Retinal pigment epithelial cell (primary cell): ENCODE data around the gene UBE2N.
"Not testable (repeated sequence)": the region's sequence is repeated elsewhere in the genome, so short reads cannot be mapped to it uniquely, and the experiment has no call there.

Experiments used
- DNase-seq: peaks from one replicate; pipeline ENCODE4 v3.0.0-alpha.2; 2010; ENCODE audit warnings: low read depth
- H3K4me3 ChIP-seq: 2 replicates; pipeline ENCODE4 v1.5.1; 2011; ENCODE audit warnings: mild to moderate bottlenecking, low read length, control low read depth, moderate library complexity
- TF ChIP-seq, protein P1 (sequence below): conservative IDR thresholded peaks from 2 replicates; pipeline ENCODE4 v1.5.1; 2011; ENCODE audit warnings: low read depth, low read length, control low read depth, inconsistent platforms

Gene UBE2N

DNA sequence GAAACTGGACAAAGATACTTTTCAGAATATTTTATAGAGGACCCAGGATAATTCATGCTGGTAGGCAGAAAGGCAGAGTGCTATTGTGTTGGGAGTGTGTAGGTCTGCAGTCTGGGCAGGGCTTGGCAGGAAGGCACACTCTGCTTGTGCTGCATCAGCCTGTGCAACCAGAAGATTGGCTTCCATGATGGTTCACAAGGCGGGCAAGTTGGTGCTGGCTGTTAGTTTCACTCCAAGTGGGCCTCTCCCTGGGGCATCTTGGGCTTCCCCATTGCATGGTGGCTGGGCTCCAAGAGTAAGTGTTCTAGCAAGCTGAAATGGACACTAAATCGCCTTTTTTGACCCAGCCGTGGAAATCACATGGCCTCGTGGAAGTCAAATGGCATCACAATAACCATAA is 1.8 kb upstream of the UBE2N start:
- TF ChIP-seq, protein P1, sequence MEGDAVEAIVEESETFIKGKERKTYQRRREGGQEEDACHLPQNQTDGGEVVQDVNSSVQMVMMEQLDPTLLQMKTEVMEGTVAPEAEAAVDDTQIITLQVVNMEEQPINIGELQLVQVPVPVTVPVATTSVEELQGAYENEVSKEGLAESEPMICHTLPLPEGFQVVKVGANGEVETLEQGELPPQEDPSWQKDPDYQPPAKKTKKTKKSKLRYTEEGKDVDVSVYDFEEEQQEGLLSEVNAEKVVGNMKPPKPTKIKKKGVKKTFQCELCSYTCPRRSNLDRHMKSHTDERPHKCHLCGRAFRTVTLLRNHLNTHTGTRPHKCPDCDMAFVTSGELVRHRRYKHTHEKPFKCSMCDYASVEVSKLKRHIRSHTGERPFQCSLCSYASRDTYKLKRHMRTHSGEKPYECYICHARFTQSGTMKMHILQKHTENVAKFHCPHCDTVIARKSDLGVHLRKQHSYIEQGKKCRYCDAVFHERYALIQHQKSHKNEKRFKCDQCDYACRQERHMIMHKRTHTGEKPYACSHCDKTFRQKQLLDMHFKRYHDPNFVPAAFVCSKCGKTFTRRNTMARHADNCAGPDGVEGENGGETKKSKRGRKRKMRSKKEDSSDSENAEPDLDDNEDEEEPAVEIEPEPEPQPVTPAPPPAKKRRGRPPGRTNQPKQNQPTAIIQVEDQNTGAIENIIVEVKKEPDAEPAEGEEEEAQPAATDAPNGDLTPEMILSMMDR = no peak
- DNase-seq = no peak
- H3K4me3 ChIP-seq = no peak overlapping the region

DNA sequence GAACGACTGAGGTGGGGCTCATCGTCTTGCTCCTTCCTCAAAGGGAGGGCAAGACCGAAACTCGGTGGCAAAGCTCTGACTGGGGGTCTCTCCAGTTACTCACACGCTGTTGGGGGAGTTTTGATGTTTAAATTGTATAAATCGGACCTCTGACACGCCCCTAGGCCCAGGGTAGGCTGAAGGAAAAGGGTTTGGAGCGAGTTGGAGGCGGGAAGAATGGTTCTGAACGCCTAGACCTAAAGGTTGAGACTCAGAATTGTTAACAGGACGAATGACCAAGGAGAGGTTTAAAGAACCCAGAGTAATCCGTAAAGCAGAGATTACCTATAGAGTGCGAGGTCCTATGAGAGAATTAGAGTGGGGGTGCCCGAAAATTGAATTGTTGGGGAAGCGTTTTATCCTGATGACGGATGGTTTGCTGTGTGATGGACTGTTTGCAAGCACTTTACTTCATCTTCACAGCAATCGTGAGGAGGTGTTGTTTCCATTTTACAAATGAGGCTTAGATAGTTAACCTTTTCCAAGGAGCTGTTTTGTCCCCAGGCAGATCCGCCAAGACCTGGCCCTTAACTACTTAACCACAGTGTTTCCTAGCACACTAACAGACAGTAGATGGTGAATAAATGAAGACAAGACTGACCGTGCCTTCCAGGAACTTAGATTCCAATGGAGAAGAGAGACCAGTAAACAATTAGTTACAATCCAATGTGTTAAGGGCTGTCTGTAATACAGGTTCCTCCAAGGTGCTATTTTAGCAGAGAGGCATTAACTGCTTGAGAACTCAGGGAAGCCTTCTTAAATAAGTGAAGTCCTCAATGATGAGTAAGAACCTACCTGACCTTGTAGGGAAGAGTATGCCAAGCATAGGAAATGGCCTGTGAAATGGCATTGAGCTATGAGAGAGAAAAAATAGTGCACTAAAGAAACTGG is 929 bp upstream of the UBE2N start:
- TF ChIP-seq, protein P1 = no peak
- DNase-seq = no peak
- H3K4me3 ChIP-seq = peak overlapping the region; percentile 86

DNA sequence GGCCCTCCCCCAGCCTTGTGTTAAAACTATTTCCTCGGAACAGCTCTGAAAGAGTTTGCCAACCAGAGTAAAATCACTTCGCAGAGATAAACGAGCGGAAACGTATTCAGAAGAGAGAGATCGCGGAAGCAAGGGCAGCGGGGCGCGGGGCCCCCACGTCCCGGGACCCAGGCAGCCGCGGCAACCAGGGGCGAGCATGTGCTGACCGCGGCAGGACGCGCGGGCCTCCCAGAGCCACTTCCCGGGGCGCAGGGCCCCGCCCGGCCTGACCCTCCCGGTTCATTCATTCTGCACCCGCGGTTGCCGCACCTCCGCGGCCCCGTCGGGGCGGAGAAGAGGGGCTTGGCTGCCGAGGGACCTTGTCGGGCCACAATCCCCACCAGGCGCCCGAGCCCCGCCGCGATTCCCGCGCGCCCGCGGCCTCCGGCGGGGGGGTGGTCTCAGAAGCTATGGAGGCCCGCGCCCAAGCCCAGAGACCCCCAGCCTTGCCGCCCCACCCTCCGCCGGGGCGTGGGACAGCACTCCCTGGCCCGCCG is 598 bp downstream of the UBE2N start:
- TF ChIP-seq, protein P1 = no peak
- no peak for DNase-seq
- H3K4me3 ChIP-seq = peak overlapping the region; percentile 86

DNA sequence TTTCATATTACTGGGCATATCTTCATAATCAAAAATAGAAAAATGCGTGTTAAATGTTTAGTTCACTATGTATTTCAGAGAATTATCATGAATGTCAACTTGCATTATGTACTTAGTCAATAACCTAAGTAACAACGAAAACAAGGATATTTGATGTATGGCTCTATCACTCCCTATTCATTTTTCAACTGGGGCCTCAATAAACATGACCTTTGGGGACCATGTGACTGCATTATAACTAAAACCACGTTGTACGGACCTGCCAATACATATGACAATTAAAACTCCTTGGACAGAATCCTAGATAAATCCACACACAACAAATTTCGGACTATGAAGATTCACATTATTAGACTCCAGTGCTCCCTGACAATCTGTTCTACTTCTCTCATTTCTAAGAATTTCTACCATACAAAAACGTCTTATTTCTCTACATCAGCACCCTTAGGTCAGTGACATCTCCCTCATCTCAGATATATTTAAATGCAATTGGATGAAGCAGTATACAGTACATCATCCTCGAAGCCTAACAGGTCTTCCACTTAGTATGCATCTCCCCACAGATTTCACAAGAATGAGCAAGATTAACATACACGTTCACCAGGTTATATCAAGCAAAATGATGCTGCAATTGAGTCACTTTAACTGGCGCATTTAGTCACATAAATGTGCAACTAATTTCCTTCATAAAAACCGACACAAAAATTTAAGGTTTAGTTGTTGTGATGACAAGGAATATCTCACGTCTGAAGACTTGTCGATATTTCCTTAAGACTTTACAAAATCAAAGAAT is 1.5 kb downstream of the UBE2N start:
- no peak for DNase-seq
- peak overlapping the region; percentile 86 for H3K4me3 ChIP-seq
- TF ChIP-seq, protein P1 = no peak

DNA sequence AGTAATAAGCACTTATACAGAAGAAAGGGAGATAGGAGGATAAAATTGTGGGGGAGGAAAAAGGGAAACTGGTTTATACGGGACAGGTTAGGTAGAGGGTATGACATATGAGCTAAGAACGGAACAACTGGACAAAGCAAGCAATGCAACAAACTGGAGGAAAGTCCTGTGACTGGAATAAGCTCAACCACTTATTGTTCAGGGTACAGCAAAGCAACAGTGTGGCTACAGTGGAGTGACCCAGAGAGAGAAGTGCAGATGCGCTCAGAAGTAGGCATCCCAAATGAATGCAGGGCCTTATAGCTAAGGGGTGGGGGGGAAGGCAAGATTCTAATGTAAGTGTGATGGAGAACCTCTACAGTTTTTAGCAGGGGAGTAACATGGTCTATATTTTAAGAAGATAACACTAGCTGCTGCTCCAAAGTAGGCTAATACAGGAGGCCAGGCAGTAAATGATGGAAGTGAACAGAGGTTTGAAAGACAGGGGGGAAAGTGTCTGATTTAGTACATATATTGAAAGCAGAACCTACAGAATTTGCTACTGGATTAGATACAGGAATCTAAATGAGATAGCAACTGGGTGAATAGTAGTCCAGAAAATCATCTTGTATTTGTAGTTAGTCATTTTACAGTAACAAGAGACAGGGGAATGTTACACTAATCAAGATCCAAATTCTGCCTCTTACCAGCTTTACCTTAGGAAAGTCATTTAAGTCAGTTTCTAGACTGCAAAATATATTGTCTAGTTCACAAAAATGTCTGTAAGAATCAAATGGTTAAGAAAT is 3.3 kb downstream of the UBE2N start:
- no peak overlapping the region for H3K4me3 ChIP-seq
- DNase-seq = no peak
- TF ChIP-seq, protein P1 = no peak

DNA sequence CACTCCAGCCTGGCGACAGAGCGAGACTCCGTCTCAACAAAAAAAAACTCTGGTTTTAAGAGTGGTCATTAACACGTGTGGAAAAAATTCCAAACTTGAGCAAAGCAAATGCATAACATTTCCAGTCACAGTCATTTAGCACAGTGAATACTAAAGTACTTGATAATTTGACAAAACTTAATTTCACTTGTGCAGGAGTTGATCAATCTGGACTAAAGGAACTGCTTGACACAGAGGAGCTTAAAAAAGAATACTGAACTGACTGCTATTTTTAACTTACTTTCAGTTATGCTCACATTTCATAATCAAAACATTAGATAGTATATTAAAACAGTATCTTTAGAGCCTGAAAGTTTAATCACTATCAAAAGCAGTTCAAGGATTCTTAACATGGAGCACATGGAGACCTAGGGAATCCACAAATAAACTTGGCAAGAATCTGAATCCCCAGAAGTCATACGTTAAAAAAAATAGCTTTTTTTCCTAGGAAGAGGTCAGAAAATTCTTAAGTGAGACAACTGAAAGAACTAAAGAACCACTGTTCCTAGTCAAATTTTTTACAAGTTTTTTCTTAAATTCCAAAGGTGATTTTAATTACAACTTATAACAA is 7.4 kb downstream of the UBE2N start:
- no peak for DNase-seq
- TF ChIP-seq, protein P1 = no peak
- H3K4me3 ChIP-seq = no peak overlapping the region

DNA sequence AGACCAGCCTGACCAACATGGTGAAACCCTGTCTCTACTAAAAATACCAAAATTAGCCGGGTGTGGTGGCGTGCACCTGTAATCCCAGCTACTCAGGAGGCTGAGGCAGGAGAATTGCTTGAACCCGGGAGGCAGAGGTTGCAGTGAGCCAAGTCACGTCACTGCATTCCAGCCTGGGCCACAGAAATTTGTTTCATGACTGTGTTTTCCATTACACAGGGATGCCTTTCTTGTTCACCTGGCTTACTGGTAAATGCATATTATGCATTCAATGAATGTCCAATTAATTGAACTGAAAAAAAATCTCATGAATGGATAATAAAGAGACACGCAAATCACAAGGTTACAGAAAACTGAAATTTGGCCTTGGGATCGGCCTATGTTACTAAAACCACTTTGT is 9.7 kb downstream of the UBE2N start:
- not testable (repeated sequence) for DNase-seq, H3K4me3 ChIP-seq
